HG02763 (cell line): ENCODE results near the gene MARK3.
"Not testable (repeated sequence)": the region's sequence is repeated elsewhere in the genome, so short reads cannot be mapped to it uniquely, and the experiment has no call there.

ENCODE experiments used
- ATAC-seq: cut with Tn5 transposase; IDR thresholded peaks from one replicate; pipeline ENCODE4 v1.9.1; 2021; ENCODE audit warnings: mild to moderate bottlenecking, moderate library complexity; ENCODE audit not compliant: unreplicated experiment

MARK3 gene

GRCh38 chr14:103510724-103511693, 125.8 kb downstream of the MARK3 start:
- ATAC-seq = no peak

- ATAC-seq = not testable (repeated sequence)
Observed at GRCh38 chr14:103512180-103512579, 127.0 kb downstream of the MARK3 start.

- no peak for ATAC-seq
Observed at GRCh38 chr14:103512701-103513611, 127.7 kb downstream of the MARK3 start.

- no peak for ATAC-seq
Observed at GRCh38 chr14:103514596-103515421, 129.6 kb downstream of the MARK3 start.

GRCh38 chr14:103516426-103517173, 131.4 kb downstream of the MARK3 start:
- no peak for ATAC-seq

- no peak for ATAC-seq
Observed at GRCh38 chr14:103517174-103517566, 132.0 kb downstream of the MARK3 start.

- ATAC-seq = no peak
Observed at GRCh38 chr14:103517721-103518421, 132.7 kb downstream of the MARK3 start.

- ATAC-seq = no peak
Observed at GRCh38 chr14:103518422-103519042, 133.3 kb downstream of the MARK3 start.

- ATAC-seq = no peak
Observed at GRCh38 chr14:103519043-103519836, 134.0 kb downstream of the MARK3 start.

GRCh38 chr14:103519837-103520212, 134.6 kb downstream of the MARK3 start:
- ATAC-seq = no peak

GRCh38 chr14:103520269-103520656, 135.0 kb downstream of the MARK3 start:
- no peak for ATAC-seq

- ATAC-seq = no peak
Observed at GRCh38 chr14:103520657-103521437, 135.6 kb downstream of the MARK3 start.

GRCh38 chr14:103521438-103521950, 136.3 kb downstream of the MARK3 start:
- ATAC-seq = no peak

GRCh38 chr14:103521951-103522563, 136.8 kb downstream of the MARK3 start:
- no peak for ATAC-seq

GRCh38 chr14:103522649-103523574, 137.7 kb downstream of the MARK3 start, which contains the start of gene CKB:
TSS of gene CKB (minus strand) at chr14:103522830. CDS start at chr14:103522493, 337 bp downstream.
- ATAC-seq = no peak

- ATAC-seq = no peak
Observed at GRCh38 chr14:103523575-103523954, 138.3 kb downstream of the MARK3 start.
